Right lobe of liver (tissue), 6 donors: ENCODE measurements around the gene MED25. TPM values are rescaled to one million over a fixed set of nuclear protein-coding genes. Genes with fewer than 3 reads are reported as not detected.
A peak's percentile ranks its signal among the peaks of the same experiment; 100 is the strongest.

Source experiments
- ATAC-seq, 4 donors: fragments of 200-7000 bp; cut with Tn5 transposase; one replicate each; pipeline ENCODE4 v1.9.1; 2020; ENCODE audit warnings: mild to moderate bottlenecking in 4 of 4, moderate library complexity in 4 of 4
- DNase-seq, 3 donors: peaks; one replicate each; pipeline ENCODE4 v3.0.0-alpha.2; 2020
- H3K27ac ChIP-seq, 3 donors: fragments of 200-600 bp; one replicate each; pipeline ENCODE4 v1.8.0; 2022
- H3K27me3 ChIP-seq, 2 donors: fragments of 200-600 bp; one replicate each; pipeline ENCODE4 v1.8.0; 2022
- H3K36me3 ChIP-seq, 4 donors: fragments of 200-600 bp; sonication (generic) in 1 of 4; one replicate each; pipeline versions ENCODE4 v1.5.1 to v1.8.0; 2017 to 2022; ENCODE audit warnings: control low read depth in 1 of 4
- H3K4me1 ChIP-seq, 4 donors: fragments of 200-600 bp; sonication (generic) in 1 of 4; one replicate each; pipeline versions ENCODE4 v1.5.1 to v1.8.0; 2017 to 2022; ENCODE audit warnings: control low read depth in 1 of 4
- H3K4me3 ChIP-seq, 3 donors: fragments of 200-600 bp; one replicate each; pipeline ENCODE4 v1.8.0; 2022
- H3K9me3 ChIP-seq, 4 donors: fragments of 200-600 bp; sonication (generic) in 1 of 4; one replicate each; pipeline versions ENCODE4 v1.5.1 to v1.8.0; 2017 to 2022; ENCODE audit warnings: control low read depth in 1 of 4
- POLR2A ChIP-seq: fragments of 450-650 bp; IDR thresholded peaks from one replicate; pipeline ENCODE4 v1.6.1; 2017; ENCODE audit warnings: antibody characterized with exemption, mild to moderate bottlenecking
- WGBS: methylation state at CpG from one replicate; pipeline ENCODE4 v1.1.6; 2018; ENCODE audit warnings: low coverage, low lambda C conversion rate; ENCODE audit not compliant: insufficient coverage; ENCODE audit errors: missing lambda C conversion rate; 5-methylcytosine and 5-hydroxymethylcytosine counted together
- intact Hi-C, 2 donors: fragments of 100-400 bp; cut with DNase I; formaldehyde crosslinking; loops; one replicate each; pipeline versions ENCODE4 v1.11.2 to v1.14.1; 2022
- total RNA-seq, 6 experiments: library from RNA; depleted of rRNA in 2 of 6; stranded (reverse); fragments of >200 nt in 2 of 6; fragmentation: NEBNext Ultra II Directional in 3 of 6; extraction: Animal tissue kit (Norgen Biotek cat#: 25700) in 3 of 6; gene quantifications; one replicate each; pipeline versions ENCODE4 v1.1.0 to v1.2.4, GENCODE V29; 2016 to 2023
- TF ChIP-seq, protein P1 (sequence below), 4 donors: fragments of 200-600 bp in 3 of 4; fragments of 450-650 bp in 1 of 4; IDR thresholded peaks; one replicate each; pipeline versions ENCODE4 v1.5.1 to v1.8.0; 2016 to 2022; ENCODE audit warnings: antibody characterized with exemption in 4 of 4, mild to moderate bottlenecking in 2 of 4
- donor health status: DM: no; HTN: yes; CAD: no.
- donor health status: DM: no; HTN: no; CAD: no.
- donor health status: DM: no; HTN: no; CAD: no.
- donor health status: DM: no; HTN: yes; CAD: no.
- donor health status: DM: no; HTN: yes; CAD: no.

Gene MED25
- total RNA-seq, 6 experiments from 2014 or later: 9.9 to 16.3 (median 11.8) TPM

DNA sequence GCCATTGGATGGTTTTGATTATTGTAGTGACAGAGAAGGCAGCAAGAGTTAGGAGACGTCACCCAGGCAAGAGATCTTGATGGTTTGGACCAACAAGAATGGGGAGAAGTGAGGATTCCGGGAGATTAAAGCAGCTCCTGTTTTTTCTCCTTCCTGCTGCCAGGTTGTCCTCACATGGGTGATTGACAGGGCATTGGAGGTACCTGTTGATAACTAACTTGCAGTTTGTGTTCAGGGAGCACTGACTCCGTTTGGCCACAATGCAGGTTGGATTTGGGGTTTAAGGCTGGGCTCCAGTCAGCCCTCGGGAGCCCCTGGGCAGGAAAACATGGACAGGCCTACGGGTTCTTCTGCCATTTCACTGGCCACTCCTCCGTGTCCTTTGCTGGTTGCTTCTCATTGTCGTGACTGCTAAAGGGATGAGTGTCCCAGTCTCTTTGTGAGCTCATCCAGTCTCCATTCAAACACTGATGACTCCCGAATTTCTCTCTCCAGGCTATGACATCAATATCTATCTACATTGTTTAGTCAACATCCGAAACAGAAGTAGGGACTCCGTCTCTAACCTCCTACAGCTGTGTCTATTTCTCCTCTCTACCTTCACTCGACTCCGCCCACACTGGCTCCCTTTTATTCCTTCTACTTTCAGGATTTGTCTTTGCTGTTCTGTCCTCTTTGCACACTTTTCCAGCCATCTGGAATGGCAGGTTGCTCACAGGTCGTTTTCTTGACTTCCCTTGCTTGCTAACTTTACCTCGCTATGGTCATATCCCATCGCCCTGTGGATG, 31.5 kb downstream of the MED25 start:
- Histone ChIP-seq H3K27me3 (no peaks in the 10 kb centered on the region), H3K4me1 (peaks cover 0 to 22% (median 6%) of the 10 kb centered on the region in 4 donors), H3K9me3 (no peaks in the 10 kb centered on the region), H3K4me3 (peak overlapping the region; percentile 55 to 98 (median 91)), H3K36me3 (peaks cover 0 to 3% (median 0%) of the 10 kb centered on the region in 4 donors), H3K27ac (no peak overlapping the region)
- no peak for TF ChIP-seq POLR2A
- no peak for ATAC-seq
- intact Hi-C loops: no loop called here
- WGBS: 80% methylated on average over 8 of the region's 15 CpGs
- no peak for DNase-seq

GRCh38 chr19:49850221-49850486, 32.1 kb downstream of the MED25 start:
- DNase-seq (peak in 1 of 3 donors; percentile 51), ATAC-seq (peak in 1 of 4 donors; percentile 0)
- Histone ChIP-seq H3K9me3 (no peaks in the 10 kb centered on the region), H3K27ac (peak overlapping the region; percentile 98 to 100 (median 99)), H3K4me3 (peak overlapping the region; percentile 55 to 98 (median 91)), H3K36me3 (peaks cover 0 to 7% (median 0%) of the 10 kb centered on the region in 4 donors), H3K4me1 (peaks cover 0 to 22% (median 6%) of the 10 kb centered on the region in 4 donors), H3K27me3 (no peaks in the 10 kb centered on the region)
- intact Hi-C loops: no loop called here
- WGBS: 61% methylated on average over 10 of the region's 12 CpGs
- TF ChIP-seq POLR2A: no peak

DNA sequence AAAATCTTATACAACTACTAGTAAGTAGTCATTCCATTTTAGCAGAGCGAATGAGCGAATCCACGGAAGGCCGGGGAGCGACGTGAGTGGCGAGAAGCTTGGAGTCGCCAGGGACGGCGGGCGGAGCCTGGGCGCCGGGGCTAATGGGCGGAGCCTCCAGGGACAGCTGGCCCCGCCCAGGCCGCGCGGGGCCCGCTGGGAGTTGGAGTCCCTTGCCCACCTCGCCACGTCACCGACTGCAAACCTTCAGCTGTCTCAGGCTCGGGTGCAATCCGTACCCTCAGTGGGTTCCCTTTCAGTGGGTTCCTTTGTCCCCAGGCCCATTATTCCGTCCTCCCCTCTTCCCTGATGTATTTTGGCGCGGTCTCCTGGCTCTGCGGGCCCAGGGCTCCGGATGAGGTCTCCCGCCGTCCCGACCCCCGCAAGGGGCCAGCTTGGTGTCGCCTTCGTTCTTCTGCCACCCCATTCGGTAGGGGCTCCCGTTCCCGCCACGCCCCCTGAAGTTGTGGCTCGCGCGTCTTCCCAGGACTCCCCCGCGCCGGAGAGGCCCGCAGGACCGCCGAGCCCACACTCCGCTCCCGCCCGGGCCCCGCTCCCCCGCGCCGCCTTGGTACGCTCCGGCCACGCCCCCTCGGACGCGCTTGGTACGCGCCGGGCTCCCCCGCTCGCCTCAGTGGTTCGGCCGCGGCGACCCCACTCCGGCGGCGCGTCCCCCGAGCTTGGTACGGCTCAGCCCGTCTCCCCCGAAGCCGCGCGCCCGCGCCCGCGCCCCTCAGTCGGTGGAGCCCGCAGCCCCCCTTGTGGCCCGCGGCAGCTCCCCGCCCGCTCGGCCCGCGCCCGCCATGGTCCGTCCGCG, 32.6 kb downstream of the MED25 start, which contains the start of gene PTOV1:
PTOV1 (plus strand) TSS at position 673 of the 856 bp plus-strand sequence.
- peak; percentile 93 to 94 (median 94) for DNase-seq
- H3K36me3 ChIP-seq: peaks cover 0 to 10% (median 0%) of the 10 kb centered on the region in 4 donors
- ATAC-seq: peak; percentile 91 to 97 (median 94)
- no peaks in the 10 kb centered on the region for H3K27me3 ChIP-seq
- peak; percentile 83 for TF ChIP-seq POLR2A
- TF ChIP-seq, protein P1, sequence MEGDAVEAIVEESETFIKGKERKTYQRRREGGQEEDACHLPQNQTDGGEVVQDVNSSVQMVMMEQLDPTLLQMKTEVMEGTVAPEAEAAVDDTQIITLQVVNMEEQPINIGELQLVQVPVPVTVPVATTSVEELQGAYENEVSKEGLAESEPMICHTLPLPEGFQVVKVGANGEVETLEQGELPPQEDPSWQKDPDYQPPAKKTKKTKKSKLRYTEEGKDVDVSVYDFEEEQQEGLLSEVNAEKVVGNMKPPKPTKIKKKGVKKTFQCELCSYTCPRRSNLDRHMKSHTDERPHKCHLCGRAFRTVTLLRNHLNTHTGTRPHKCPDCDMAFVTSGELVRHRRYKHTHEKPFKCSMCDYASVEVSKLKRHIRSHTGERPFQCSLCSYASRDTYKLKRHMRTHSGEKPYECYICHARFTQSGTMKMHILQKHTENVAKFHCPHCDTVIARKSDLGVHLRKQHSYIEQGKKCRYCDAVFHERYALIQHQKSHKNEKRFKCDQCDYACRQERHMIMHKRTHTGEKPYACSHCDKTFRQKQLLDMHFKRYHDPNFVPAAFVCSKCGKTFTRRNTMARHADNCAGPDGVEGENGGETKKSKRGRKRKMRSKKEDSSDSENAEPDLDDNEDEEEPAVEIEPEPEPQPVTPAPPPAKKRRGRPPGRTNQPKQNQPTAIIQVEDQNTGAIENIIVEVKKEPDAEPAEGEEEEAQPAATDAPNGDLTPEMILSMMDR (IDR thresholded peaks at IDR 0.05): no peak
- 0% methylated on average over 9 of the region's 98 CpGs for WGBS
- H3K27ac ChIP-seq: peak within 1 kb of the TSS; percentile 98 to 100 (median 99)
- H3K9me3 ChIP-seq: no peaks in the 10 kb centered on the region
- intact Hi-C loops: no loop called here
- H3K4me3 ChIP-seq: peak within 1 kb of the TSS; percentile 55 to 98 (median 91)
- peaks cover 0 to 22% (median 6%) of the 10 kb centered on the region in 4 donors for H3K4me1 ChIP-seq

- Histone ChIP-seq H3K36me3 (peaks cover 0 to 10% (median 0%) of the 10 kb centered on the region in 4 donors), H3K9me3 (no peaks in the 10 kb centered on the region), H3K27me3 (no peaks in the 10 kb centered on the region), H3K4me3 (peak overlapping the region; percentile 55 to 98 (median 91)), H3K4me1 (peaks cover 0 to 22% (median 6%) of the 10 kb centered on the region in 4 donors), H3K27ac (peak overlapping the region; percentile 98 to 100 (median 99))
- intact Hi-C loops: no loop called here
- WGBS: 3% methylated on average over 11 of the region's 78 CpGs
- ATAC-seq (peak; percentile 0 to 5 (median 4)), DNase-seq (peak; percentile 51 to 64 (median 63))
- no peak for TF ChIP-seq POLR2A
- TF ChIP-seq, protein P1 (IDR thresholded peaks at IDR 0.05): no peak
Measured at GRCh38 chr19:49851456-49852259, 33.6 kb downstream of the MED25 start.

DNA sequence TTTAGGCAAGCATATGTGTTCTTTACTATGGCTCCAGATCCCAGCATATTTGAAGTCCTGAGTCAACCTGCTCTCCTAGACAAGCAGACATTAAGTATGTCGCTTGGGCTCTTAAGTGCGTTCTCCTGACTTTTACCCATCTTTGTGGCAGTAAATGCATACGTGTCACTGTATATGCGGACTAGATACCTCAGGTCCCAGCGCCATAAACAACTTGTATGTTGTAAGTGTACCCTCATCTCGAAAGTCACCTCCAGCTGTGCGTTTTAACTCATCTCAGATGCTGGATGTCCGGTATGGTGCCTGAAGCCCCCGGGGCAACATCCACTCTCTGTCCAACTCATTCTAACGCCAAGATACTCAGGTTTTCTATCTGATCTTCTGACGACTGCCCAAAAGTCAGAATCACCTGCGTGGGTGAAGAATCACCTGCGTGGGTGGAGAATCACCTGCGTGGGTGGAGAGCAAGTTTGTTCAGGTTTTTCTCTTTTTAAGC, 34.6 kb downstream of the MED25 start:
- no peak for TF ChIP-seq POLR2A
- TF ChIP-seq, protein P1 (IDR thresholded peaks at IDR 0.05): no peak
- no peak overlapping the region for H3K27ac ChIP-seq
- peaks cover 0 to 19% (median 0%) of the 10 kb centered on the region in 4 donors for H3K36me3 ChIP-seq
- 34% methylated on average over 10 of the region's 14 CpGs for WGBS
- H3K27me3 ChIP-seq: no peaks in the 10 kb centered on the region
- ATAC-seq (no peak), DNase-seq (no peak)
- H3K9me3 ChIP-seq: no peaks in the 10 kb centered on the region
- intact Hi-C loops: no loop called here
- H3K4me3 ChIP-seq: peak overlapping the region in 2 of 3 donors; percentile 91 to 98
- peaks cover 0 to 22% (median 6%) of the 10 kb centered on the region in 4 donors for H3K4me1 ChIP-seq
